ENCODE results near the gene DPH2. TPM values are rescaled to one million over a fixed set of nuclear protein-coding genes. Genes with fewer than 3 reads are reported as not detected.

DPH2 gene
- total and polyA plus RNA-seq, 10 of the 15 experiments (the other 5 are each of a cell fraction or from before 2014, with no cell fraction given), result 13.1 to 82.9 (median 52.0) TPM

- TF ChIP-seq, protein P1, sequence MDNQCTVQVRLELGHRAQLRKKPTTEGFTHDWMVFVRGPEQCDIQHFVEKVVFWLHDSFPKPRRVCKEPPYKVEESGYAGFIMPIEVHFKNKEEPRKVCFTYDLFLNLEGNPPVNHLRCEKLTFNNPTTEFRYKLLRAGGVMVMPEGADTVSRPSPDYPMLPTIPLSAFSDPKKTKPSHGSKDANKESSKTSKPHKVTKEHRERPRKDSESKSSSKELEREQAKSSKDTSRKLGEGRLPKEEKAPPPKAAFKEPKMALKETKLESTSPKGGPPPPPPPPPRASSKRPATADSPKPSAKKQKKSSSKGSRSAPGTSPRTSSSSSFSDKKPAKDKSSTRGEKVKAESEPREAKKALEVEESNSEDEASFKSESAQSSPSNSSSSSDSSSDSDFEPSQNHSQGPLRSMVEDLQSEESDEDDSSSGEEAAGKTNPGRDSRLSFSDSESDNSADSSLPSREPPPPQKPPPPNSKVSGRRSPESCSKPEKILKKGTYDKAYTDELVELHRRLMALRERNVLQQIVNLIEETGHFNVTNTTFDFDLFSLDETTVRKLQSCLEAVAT (IDR thresholded peaks at IDR 0.05), result no peak
- TF ChIP-seq IRF4 (IDR thresholded peaks at IDR 0.05; ENCODE audit: low read depth, low read length) (no peak), SIN3A (IDR thresholded peaks at IDR 0.05; ENCODE audit: low read depth, low read length) (peak; percentile 47; the same call in 1 of the 2 replicates), RAD51 (IDR thresholded peaks at IDR 0.05) (peak; percentile 99), MAX (IDR thresholded peaks at IDR 0.05; ENCODE audit: low read depth, low read length) (peak; percentile 97), NFYB (IDR thresholded peaks at IDR 0.05; ENCODE audit: insufficient read depth, low read depth, low read length) (no peak), NFYA (IDR thresholded peaks at IDR 0.05; ENCODE audit: borderline replicate concordance, low read depth, low read length) (no peak), PRDM15 (CRISPR knock-in tag; IDR thresholded peaks at IDR 0.05) (peak; percentile 62), ATF3 (IDR thresholded peaks at IDR 0.05; ENCODE audit: borderline replicate concordance, extremely low read depth, low read depth, low read length) (peak; percentile 98), PAX8 (IDR thresholded peaks at IDR 0.05) (no peak), TCF12 (IDR thresholded peaks at IDR 0.05; ENCODE audit: low read depth, low read length) (0 out of 2 replicates have a peak, but pooled peaks have one; percentile 23), MEF2B (IDR thresholded peaks at IDR 0.05; ENCODE audit: partially characterized antibody, poor library complexity, severe bottlenecking) (peak; percentile 71)
- TF ChIP-seq, protein P2, sequence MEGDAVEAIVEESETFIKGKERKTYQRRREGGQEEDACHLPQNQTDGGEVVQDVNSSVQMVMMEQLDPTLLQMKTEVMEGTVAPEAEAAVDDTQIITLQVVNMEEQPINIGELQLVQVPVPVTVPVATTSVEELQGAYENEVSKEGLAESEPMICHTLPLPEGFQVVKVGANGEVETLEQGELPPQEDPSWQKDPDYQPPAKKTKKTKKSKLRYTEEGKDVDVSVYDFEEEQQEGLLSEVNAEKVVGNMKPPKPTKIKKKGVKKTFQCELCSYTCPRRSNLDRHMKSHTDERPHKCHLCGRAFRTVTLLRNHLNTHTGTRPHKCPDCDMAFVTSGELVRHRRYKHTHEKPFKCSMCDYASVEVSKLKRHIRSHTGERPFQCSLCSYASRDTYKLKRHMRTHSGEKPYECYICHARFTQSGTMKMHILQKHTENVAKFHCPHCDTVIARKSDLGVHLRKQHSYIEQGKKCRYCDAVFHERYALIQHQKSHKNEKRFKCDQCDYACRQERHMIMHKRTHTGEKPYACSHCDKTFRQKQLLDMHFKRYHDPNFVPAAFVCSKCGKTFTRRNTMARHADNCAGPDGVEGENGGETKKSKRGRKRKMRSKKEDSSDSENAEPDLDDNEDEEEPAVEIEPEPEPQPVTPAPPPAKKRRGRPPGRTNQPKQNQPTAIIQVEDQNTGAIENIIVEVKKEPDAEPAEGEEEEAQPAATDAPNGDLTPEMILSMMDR (IDR thresholded peaks at IDR 0.05 in 2 of 3, conservative IDR thresholded peaks at IDR 0.05 in 1 of 3; ENCODE audit: control insufficient read depth in 2 of 3, extremely low read depth in 1 of 3, insufficient read depth in 1 of 3, low read depth in 3 of 3, low read length in 3 of 3), result peak in 2 of 3 experiments; percentile 1 to 6; a peak in 1 of 6 replicates
- TF ChIP-seq, protein P3, sequence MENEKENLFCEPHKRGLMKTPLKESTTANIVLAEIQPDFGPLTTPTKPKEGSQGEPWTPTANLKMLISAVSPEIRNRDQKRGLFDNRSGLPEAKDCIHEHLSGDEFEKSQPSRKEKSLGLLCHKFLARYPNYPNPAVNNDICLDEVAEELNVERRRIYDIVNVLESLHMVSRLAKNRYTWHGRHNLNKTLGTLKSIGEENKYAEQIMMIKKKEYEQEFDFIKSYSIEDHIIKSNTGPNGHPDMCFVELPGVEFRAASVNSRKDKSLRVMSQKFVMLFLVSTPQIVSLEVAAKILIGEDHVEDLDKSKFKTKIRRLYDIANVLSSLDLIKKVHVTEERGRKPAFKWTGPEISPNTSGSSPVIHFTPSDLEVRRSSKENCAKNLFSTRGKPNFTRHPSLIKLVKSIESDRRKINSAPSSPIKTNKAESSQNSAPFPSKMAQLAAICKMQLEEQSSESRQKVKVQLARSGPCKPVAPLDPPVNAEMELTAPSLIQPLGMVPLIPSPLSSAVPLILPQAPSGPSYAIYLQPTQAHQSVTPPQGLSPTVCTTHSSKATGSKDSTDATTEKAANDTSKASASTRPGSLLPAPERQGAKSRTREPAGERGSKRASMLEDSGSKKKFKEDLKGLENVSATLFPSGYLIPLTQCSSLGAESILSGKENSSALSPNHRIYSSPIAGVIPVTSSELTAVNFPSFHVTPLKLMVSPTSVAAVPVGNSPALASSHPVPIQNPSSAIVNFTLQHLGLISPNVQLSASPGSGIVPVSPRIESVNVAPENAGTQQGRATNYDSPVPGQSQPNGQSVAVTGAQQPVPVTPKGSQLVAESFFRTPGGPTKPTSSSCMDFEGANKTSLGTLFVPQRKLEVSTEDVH (IDR thresholded peaks at IDR 0.05; ENCODE audit: low read depth, partially characterized antibody), result no peak
Measured at GRCh38 chr1:43974443-43975248, 4.8 kb downstream of the DPH2 start, which contains the start of gene ATP6V0B (continued).

Measured in GM12878 (cell line).